K562 (cell line): Measurements from ENCODE around the gene GNAL. TPM values are rescaled to one million over a fixed set of nuclear protein-coding genes. Genes with fewer than 3 reads are reported as not detected.

Experiments
- C11orf30 ChIP-seq: fragments of 450-650 bp; IDR thresholded peaks from 2 replicates; pipeline ENCODE4 v1.6.1; 2016; ENCODE audit warnings: low read depth, mild to moderate bottlenecking
- CBX1 ChIP-seq: sonication (generic); IDR thresholded peaks from 2 replicates; pipeline ENCODE4 v1.6.1; 2016; ENCODE audit warnings: antibody characterized with exemption, low read depth, mild to moderate bottlenecking
- CHAMP1 ChIP-seq: fragments of 450-650 bp; IDR thresholded peaks from 2 replicates; pipeline ENCODE4 v1.6.1; 2016; ENCODE audit warnings: mild to moderate bottlenecking
- DEAF1 ChIP-seq: fragments of 450-650 bp; formaldehyde crosslinking; IDR thresholded peaks from 2 replicates; pipeline ENCODE4 v1.4.0; 2020; ENCODE audit warnings: mild to moderate bottlenecking, moderate library complexity
- E2F3 ChIP-seq: fragments of 250-450 bp; sonication (Bioruptor Pico); IDR thresholded peaks from 2 replicates; pipeline ENCODE4 v1.4.0; 2020; ENCODE audit warnings: mild to moderate bottlenecking
- ELF1 ChIP-seq: fragments of 200-800 bp; sonication (Bioruptor generic); IDR thresholded peaks from 2 replicates; pipeline ENCODE4 v1.6.1; 2016; ENCODE audit warnings: missing genetic modification characterization, missing compliant biosample characterization
- EP400 ChIP-seq: fragments of 450-650 bp; IDR thresholded peaks from 2 replicates; pipeline ENCODE4 v1.6.1; 2017; ENCODE audit warnings: antibody characterized with exemption, mild to moderate bottlenecking, moderate library complexity
- IRF2 ChIP-seq: sonication (generic); formaldehyde crosslinking; IDR thresholded peaks from 2 replicates; pipeline ENCODE4 v1.8.1; 2022; ENCODE audit warnings: mild to moderate bottlenecking, missing genetic modification reagents
- KHSRP ChIP-seq: fragments of 450-650 bp; IDR thresholded peaks from 2 replicates; pipeline ENCODE4 v1.6.1; 2017
- MED1 ChIP-seq: sonication (generic); formaldehyde crosslinking; IDR thresholded peaks from 2 replicates; pipeline ENCODE4 v1.8.1; 2023; ENCODE audit warnings: missing genetic modification reagents, borderline replicate concordance
- MNT ChIP-seq, 2 experiments: fragments of 450-650 bp; conservative IDR thresholded peaks; 2 replicates each; pipeline ENCODE4 v1.6.1; 2017; ENCODE audit warnings: mild to moderate bottlenecking in 2 of 2, moderate library complexity in 2 of 2
- PRDM10 ChIP-seq: fragments of 450-650 bp; IDR thresholded peaks from 2 replicates; pipeline ENCODE4 v1.6.1; 2018; ENCODE audit not compliant: partially characterized antibody
- ZFP1 ChIP-seq: fragments of 450-650 bp; formaldehyde crosslinking; IDR thresholded peaks from 2 replicates; pipeline ENCODE4 v1.4.0; 2020; ENCODE audit warnings: mild to moderate bottlenecking, mixed read lengths
- ZNF24 ChIP-seq: fragments of 450-650 bp; IDR thresholded peaks from 2 replicates; pipeline ENCODE4 v1.6.1; 2016
- ZNF512 ChIP-seq: IDR thresholded peaks from 2 replicates; pipeline ENCODE4 v1.6.1; 2016; ENCODE audit warnings: missing genetic modification characterization, missing compliant biosample characterization
- ZNF76 ChIP-seq: fragments of 250-450 bp; sonication (Bioruptor Pico); IDR thresholded peaks from 2 replicates; pipeline ENCODE4 v1.4.0; 2020; ENCODE audit warnings: mild to moderate bottlenecking, moderate library complexity, borderline replicate concordance
- ZNF79 ChIP-seq: fragments of 250-450 bp; sonication (Bioruptor Pico); IDR thresholded peaks from 2 replicates; pipeline ENCODE4 v1.4.0; 2020; ENCODE audit warnings: low read depth, mild to moderate bottlenecking, moderate library complexity
- polyA plus RNA-seq, 8 experiments: library from polyadenylated mRNA; depleted of rRNA in 4 of 8; stranded (reverse) in 5 of 8; unstranded in 3 of 8; fragments of >200 nt; fragmentation: Nextera tagmentation in 2 of 8; fragmentation: Illumina TruSeq in 1 of 8; extraction: Ambion mirVana in 2 of 8; extraction: Trizol in 1 of 8; gene quantifications; 2 replicates each; pipeline versions ENCODE4 v1.2.1 to v1.2.3, GENCODE V29; 2011 to 2014; ENCODE audit warnings: inconsistent platforms in 1 of 8, missing spikeins in 1 of 8
- total RNA-seq, 7 experiments: library from RNA; depleted of rRNA in 6 of 7; stranded (reverse); fragments of >200 nt in 6 of 7; fragmentation: Illumina TruSeq in 2 of 7; extraction: Trizol in 2 of 7; gene quantifications; 2 replicates each; pipeline versions ENCODE4 v1.2.1 to v1.2.3, GENCODE V29; 2011 to 2021; ENCODE audit warnings: low replicate concordance in 1 of 7

Gene GNAL
- total and polyA plus RNA-seq, 9 of the 15 experiments (the other 6 are each of a cell fraction or from before 2014, with no cell fraction given): under 0.01 to 0.10 (median 0.01) TPM; not detected in 5

- TF ChIP-seq PRDM10 (peak; percentile 69), IRF2 (CRISPR knock-in tag) (no peak), ZFP1 (CRISPR knock-in tag) (0 out of 2 replicates have a peak, but pooled peaks have one; percentile 31), ZNF79 (CRISPR knock-in tag) (no peak), C11orf30 (peak; percentile 93), E2F3 (CRISPR knock-in tag) (no peak), CHAMP1 (no peak), ELF1 (tag) (peak; percentile 99), ZNF512 (no peak), MNT (conservative IDR thresholded peaks at IDR 0.05) (peak; percentile 83 to 91), ZNF76 (CRISPR knock-in tag) (no peak), CBX1 (peak; percentile 87), MED1 (CRISPR knock-in tag) (no peak), DEAF1 (CRISPR knock-in tag) (no peak), ZNF24 (peak; percentile 42; the same call in 1 of the 2 replicates), EP400 (peak; percentile 75), KHSRP (peak; percentile 86)
Observed at GRCh38 chr18:11851146-11851805, 162.2 kb downstream of the GNAL start, which contains the start of gene CHMP1B (continued).
